OCI-LY1 (cell line): ENCODE measurements around the gene SCYGR7.

ENCODE experiments used
- EZH2 ChIP-seq: fragments of 200-600 bp; sonication (generic), shearing (Covaris generic); IDR thresholded peaks from 2 replicates; pipeline ENCODE4 v1.8.0; 2017; ENCODE audit warnings: borderline replicate concordance, mixed run types, mild to moderate bottlenecking, antibody characterized with exemption, low read length, moderate library complexity, mixed read lengths
- TF ChIP-seq, protein P1 (sequence below): fragments of 200-600 bp; sonication (generic), shearing (Covaris generic); IDR thresholded peaks from 2 replicates; pipeline ENCODE4 v1.5.1; 2017; ENCODE audit warnings: mild to moderate bottlenecking, antibody characterized with exemption, low read length, moderate library complexity, mixed read lengths

DNA sequence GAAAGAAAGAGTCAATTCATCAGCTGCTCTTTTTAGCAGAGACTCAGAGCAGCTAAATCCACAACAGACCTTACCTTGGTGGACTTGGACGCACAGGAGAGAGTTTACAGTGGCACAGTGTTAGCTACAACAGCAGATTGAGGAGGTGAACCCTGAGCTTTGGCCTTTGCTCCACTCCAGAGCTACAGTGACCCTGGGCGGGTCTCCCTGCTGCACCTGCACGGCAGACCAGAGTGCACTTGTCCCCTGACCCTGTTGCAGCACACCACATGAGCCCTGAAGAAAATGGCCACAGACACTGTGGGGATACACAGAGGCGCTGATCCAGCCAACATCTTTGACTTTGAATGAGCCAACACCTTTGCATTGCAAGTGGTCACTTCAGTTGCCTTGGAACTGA, 21.3 kb upstream of the SCYGR7 start:
- TF ChIP-seq, protein P1, sequence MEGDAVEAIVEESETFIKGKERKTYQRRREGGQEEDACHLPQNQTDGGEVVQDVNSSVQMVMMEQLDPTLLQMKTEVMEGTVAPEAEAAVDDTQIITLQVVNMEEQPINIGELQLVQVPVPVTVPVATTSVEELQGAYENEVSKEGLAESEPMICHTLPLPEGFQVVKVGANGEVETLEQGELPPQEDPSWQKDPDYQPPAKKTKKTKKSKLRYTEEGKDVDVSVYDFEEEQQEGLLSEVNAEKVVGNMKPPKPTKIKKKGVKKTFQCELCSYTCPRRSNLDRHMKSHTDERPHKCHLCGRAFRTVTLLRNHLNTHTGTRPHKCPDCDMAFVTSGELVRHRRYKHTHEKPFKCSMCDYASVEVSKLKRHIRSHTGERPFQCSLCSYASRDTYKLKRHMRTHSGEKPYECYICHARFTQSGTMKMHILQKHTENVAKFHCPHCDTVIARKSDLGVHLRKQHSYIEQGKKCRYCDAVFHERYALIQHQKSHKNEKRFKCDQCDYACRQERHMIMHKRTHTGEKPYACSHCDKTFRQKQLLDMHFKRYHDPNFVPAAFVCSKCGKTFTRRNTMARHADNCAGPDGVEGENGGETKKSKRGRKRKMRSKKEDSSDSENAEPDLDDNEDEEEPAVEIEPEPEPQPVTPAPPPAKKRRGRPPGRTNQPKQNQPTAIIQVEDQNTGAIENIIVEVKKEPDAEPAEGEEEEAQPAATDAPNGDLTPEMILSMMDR: no peak
- TF ChIP-seq EZH2: no peak
